A673 (cell line): ENCODE data around the gene PGLYRP1. TPM values are rescaled to one million over a fixed set of nuclear protein-coding genes. Genes with fewer than 3 reads are reported as not detected.
A peak's percentile ranks its signal among the peaks of the same experiment; 100 is the strongest.

ENCODE experiments used
- BruUV-seq: library from RNA; stranded (reverse); fragments of 400-500 nt; replicated peaks from 2 replicates; lab custom pipeline; 2021; lab: Mats Ljungman, UMichigan
- CTCF ChIA-PET: fragments of 300-600 bp; sonication (Branson Sonifier 250); formaldehyde crosslinking; loops from one replicate; lab custom pipeline; 2022; ENCODE audit warnings: antibody characterized with exemption; lab: Charles Lee
- POLR2A ChIA-PET: fragments of 300-600 bp; sonication (Branson Sonifier 250); formaldehyde crosslinking; loops from one replicate; lab custom pipeline; 2022; ENCODE audit warnings: antibody characterized with exemption; ENCODE audit not compliant: low non-redundant PET; lab: Charles Lee
- DNase-seq: peaks from one replicate; pipeline ENCODE4 v3.0.0-alpha.2; 2015; ENCODE audit warnings: low spot score
- H3K27ac ChIP-seq: fragments of 200-600 bp; sonication (generic); 2 replicates; pipeline ENCODE4 v1.5.1; 2016; ENCODE audit warnings: mixed run types, low read depth, mild to moderate bottlenecking, mixed read lengths, antibody characterized with exemption, low read length; ENCODE audit not compliant: poor library complexity, severe bottlenecking
- H3K27me3 ChIP-seq: fragments of 200-600 bp; sonication (generic); replicated peaks from 2 replicates; pipeline ENCODE4 v1.6.1; 2017; ENCODE audit warnings: mixed run types, low read depth, mild to moderate bottlenecking, mixed read lengths, antibody characterized with exemption, low read length; ENCODE audit not compliant: insufficient read depth, poor library complexity
- H3K36me3 ChIP-seq: fragments of 200-600 bp; sonication (generic); 2 replicates; pipeline ENCODE4 v1.6.1; 2016; ENCODE audit warnings: mixed run types, mild to moderate bottlenecking, mixed read lengths, antibody characterized with exemption, low read length; ENCODE audit not compliant: insufficient read depth, poor library complexity, severe bottlenecking
- H3K4me1 ChIP-seq: fragments of 200-600 bp; sonication (generic); 2 replicates; pipeline ENCODE4 v1.6.1; 2017; ENCODE audit warnings: mixed run types, mild to moderate bottlenecking, mixed read lengths, antibody characterized with exemption, low read length; ENCODE audit not compliant: insufficient read depth, poor library complexity, severe bottlenecking
- H3K4me3 ChIP-seq: fragments of 200-600 bp; sonication (generic); 2 replicates; pipeline ENCODE4 v1.5.1; 2016; ENCODE audit warnings: low read depth, mixed run types, mild to moderate bottlenecking, mixed read lengths, low read length; ENCODE audit not compliant: poor library complexity, severe bottlenecking
- H3K9me3 ChIP-seq: fragments of 200-600 bp; sonication (generic); 2 replicates; pipeline ENCODE4 v1.6.1; 2016; ENCODE audit warnings: mixed run types, low read depth, mild to moderate bottlenecking, mixed read lengths, antibody characterized with exemption, low read length; ENCODE audit not compliant: poor library complexity, severe bottlenecking
- CTCF ChIP-seq: fragments of 300-800, 200-600 bp; sonication (generic); conservative IDR thresholded peaks from 2 replicates; pipeline ENCODE4 v1.5.1; 2017; ENCODE audit warnings: low read depth, mild to moderate bottlenecking, antibody characterized with exemption, low read length, moderate library complexity, mixed read lengths
- EZH2 ChIP-seq: fragments of 200-600 bp; sonication (generic); IDR thresholded peaks from 2 replicates; pipeline ENCODE4 v1.6.1; 2017; ENCODE audit warnings: borderline replicate concordance, low read depth, mild to moderate bottlenecking, mixed read lengths, antibody characterized with exemption, low read length; ENCODE audit not compliant: poor library complexity, severe bottlenecking
- intact Hi-C: fragments of 100-400 bp; cut with micrococcal nuclease; formaldehyde crosslinking; loops from one replicate; pipeline ENCODE4 v1.10.0; 2022; ENCODE audit not compliant: unreplicated experiment
- total RNA-seq: library from RNA; stranded (reverse); gene quantifications from 2 replicates; pipeline ENCODE4 v1.2.3, GENCODE V29; 2021

Gene PGLYRP1
- total RNA-seq, 1 experiment from 2014 or later: not detected

- POLR2A ChIA-PET: no interaction called here
- intact Hi-C loops: no loop called here
- BruUV-seq: no TSS peak
- Histone ChIP-seq H3K4me3 (no peak overlapping the region), H3K9me3 (no peaks in the 10 kb centered on the region), H3K4me1 (peaks cover 12% of the 10 kb centered on the region), H3K36me3 (no peaks in the 10 kb centered on the region), H3K27me3 (no peaks in the 10 kb centered on the region), H3K27ac (no peak overlapping the region)
- TF ChIP-seq CTCF (no peak), EZH2 (no peak)
- CTCF ChIA-PET: interaction anchor here (0.5 to 0.6 kb wide), 2 partner anchors 227 to 266 kb away, joined by 4 to 6 read pairs; partner anchors contain the start of gene FBXO46
- no peak for DNase-seq
These were observed 25.9 kb downstream of the PGLYRP1 start for GRCh38 chr19:45996933-45997332.

- POLR2A ChIA-PET: interaction anchor here (0.7 kb wide), 1 partner anchor 10 kb away, joined by 3 read pairs; no protein-coding TSS in a partner anchor
- intact Hi-C loops: no loop called here
- Histone ChIP-seq H3K4me1 (peaks cover 12% of the 10 kb centered on the region), H3K4me3 (peak overlapping the region; percentile 91), H3K27ac (peak overlapping the region; percentile 86), H3K9me3 (no peaks in the 10 kb centered on the region), H3K36me3 (no peaks in the 10 kb centered on the region), H3K27me3 (no peaks in the 10 kb centered on the region)
- CTCF ChIA-PET: interaction anchor here (0.6 to 1.4 kb wide), 3 partner anchors 15 to 1065 kb away, joined by 3 to 6 read pairs (median 5); no protein-coding TSS in a partner anchor
- DNase-seq: no peak
- TSS peak; percentile 84 for BruUV-seq
- no peak for TF ChIP-seq CTCF
- TF ChIP-seq EZH2: no peak
These were observed 27.0 kb downstream of the PGLYRP1 start for GRCh38 chr19:45995715-45996385.

GRCh38 chr19:45994998-45995714 is 27.7 kb downstream of the PGLYRP1 start, which contains the start of gene CCDC61:
CCDC61 (plus strand) TSS chr19:45995467; CDS start chr19:46003019, 7,552 bp downstream.
- BruUV-seq: no TSS peak

More at GRCh38 chr19:45994998-45995714, 27.7 kb downstream of the PGLYRP1 start, which contains the start of gene CCDC61:
- no peaks in the 10 kb centered on the region for H3K27me3 ChIP-seq
- H3K4me1 ChIP-seq: peaks cover 12% of the 10 kb centered on the region
- POLR2A ChIA-PET: interaction anchor here (0.7 kb wide), 1 partner anchor 10 kb away, joined by 3 read pairs; no protein-coding TSS in a partner anchor
- peak within 1 kb of the TSS; percentile 91 for H3K4me3 ChIP-seq
- no peaks in the 10 kb centered on the region for H3K36me3 ChIP-seq
- no peaks in the 10 kb centered on the region for H3K9me3 ChIP-seq
- peak within 1 kb of the TSS; percentile 86 for H3K27ac ChIP-seq
- DNase-seq: peak; percentile 100
- CTCF ChIA-PET: interaction anchor here (0.6 to 1.4 kb wide), 3 partner anchors 16 to 1064 kb away, joined by 3 to 6 read pairs (median 5); no protein-coding TSS in a partner anchor
- TF ChIP-seq CTCF (no peak), EZH2 (no peak)
- intact Hi-C loops: no loop called here
